Adrenal gland (tissue), 12 donors: ENCODE results near the gene ISG20L2. TPM values are rescaled to one million over a fixed set of nuclear protein-coding genes. Genes with fewer than 3 reads are reported as not detected.
A peak's percentile ranks its signal among the peaks of the same experiment; 100 is the strongest.

Source experiments
- DNase-seq, 7 donors: peaks; one replicate each; pipeline ENCODE4 v3.0.0-alpha.2; 2019 to 2020
- H3K27ac ChIP-seq, 5 donors: fragments of 200-600 bp; sonication (generic) in 4 of 5; 1 replicate in 3 of 5; 2 replicates in 2 of 5; pipeline versions ENCODE4 v1.5.1 to v1.8.0; 2016 to 2020; ENCODE audit warnings: mild to moderate bottlenecking in 1 of 5
- H3K27me3 ChIP-seq: fragments of 200-600 bp; 2 replicates; pipeline ENCODE4 v1.8.0; 2021
- H3K36me3 ChIP-seq, 2 donors: fragments of 200-600 bp; replicated peaks in 1 of 2; 1 replicate in 1 of 2; 2 replicates in 1 of 2; pipeline versions ENCODE4 v1.5.1 to v1.8.0; 2018 to 2022
- H3K4me1 ChIP-seq, 2 donors: fragments of 200-600 bp; replicated peaks in 1 of 2; 1 replicate in 1 of 2; 2 replicates in 1 of 2; pipeline versions ENCODE4 v1.5.1 to v1.8.0; 2018 to 2021
- H3K4me3 ChIP-seq, 4 donors: fragments of 200-600 bp; sonication (generic) in 3 of 4; one replicate each; pipeline ENCODE4 v1.5.1; 2016 to 2018
- H3K9me3 ChIP-seq, 3 donors: fragments of 200-600 bp; sonication (generic) in 1 of 3; replicated peaks in 1 of 3; 1 replicate in 2 of 3; 2 replicates in 1 of 3; pipeline versions ENCODE4 v1.5.1 to v1.8.0; 2016 to 2021
- CTCF ChIP-seq, 6 experiments: fragments of 450-650 bp in 4 of 6; fragments of 200-600 bp in 2 of 6; sonication (generic) in 1 of 6; IDR thresholded peaks; 1 replicate in 5 of 6; 2 replicates in 1 of 6; pipeline versions ENCODE4 v1.5.1 to v1.8.0; 2016 to 2021; ENCODE audit warnings: antibody characterized with exemption in 6 of 6, mild to moderate bottlenecking in 2 of 6, moderate library complexity in 1 of 6
- POLR2A ChIP-seq, 2 donors: fragments of 450-650 bp; IDR thresholded peaks; one replicate each; pipeline ENCODE4 v1.6.1; 2017; ENCODE audit warnings: antibody characterized with exemption in 2 of 2, mild to moderate bottlenecking in 2 of 2, moderate library complexity in 1 of 2
- WGBS, 4 donors: extraction: QIAGEN DNeasy Blood & Tissue Kit in 2 of 4; methylation state at CpG; one replicate each; pipeline versions ENCODE4 v1.1.5 to v1.1.7; 2013 to 2017; 5-methylcytosine and 5-hydroxymethylcytosine counted together
- intact Hi-C, 2 donors: fragments of 100-400 bp; cut with DNase I; formaldehyde crosslinking; loops; one replicate each; pipeline versions ENCODE4 v1.14.1 to v1.15.0; 2022 to 2023
- polyA plus RNA-seq, 3 donors: library from polyadenylated mRNA; stranded (reverse); fragments of 200-250 nt in 2 of 3; fragments of 350-450 nt in 1 of 3; fragmentation: Illumina TruSeq in 1 of 3; extraction: RNeasy Lipid Tissue Mini Kit (QIAGEN cat#74804) in 1 of 3; gene quantifications; one replicate each; pipeline ENCODE4 v1.2.3, GENCODE V29; 2013 to 2014
- total RNA-seq, 9 donors: library from RNA; depleted of rRNA in 4 of 9; stranded (reverse); fragments of >200 nt in 4 of 9; fragments of 120-200 nt in 1 of 9; fragmentation: NEBNext Ultra II Directional in 1 of 9; extraction: Animal tissue kit (Norgen Biotek cat#: 25700) in 1 of 9; gene quantifications; one replicate each; pipeline versions ENCODE4 v1.1.0 to v1.2.4, GENCODE V29; 2013 to 2023
- donor health status: healthy with polysubstance abuse.
- donor health status: Bipolar disorder and iron deficiency.
- donor health status: DM: yes; HTN: yes; CAD: no.
- donor health status: DM: no; HTN: no; CAD: no.
- donor health status: DM: no; HTN: no; CAD: no.
- donor health status: DM: yes; HTN: yes; CAD: no.

Gene ISG20L2
- total and polyA plus RNA-seq, 12 donors: 5.5 to 40.0 (median 18.3) TPM

- no peak for DNase-seq
- 67 to 76% (median 74%) methylated on average over 5 to 8 of the region's 8 CpGs for WGBS, 4 donors
- H3K27me3 ChIP-seq: peaks cover 35% of the 10 kb centered on the region
Measured at GRCh38 chr1:156681196-156681960, 47.2 kb downstream of the ISG20L2 start.

GRCh38 chr1:156680056-156680455 is 48.5 kb downstream of the ISG20L2 start:
- DNase-seq: no peak
- Histone ChIP-seq H3K4me3 (no peak overlapping the region), H3K36me3 (no peaks in the 10 kb centered on the region), H3K27ac (no peak overlapping the region), H3K27me3 (peaks cover 36% of the 10 kb centered on the region), H3K9me3 (no peaks in the 10 kb centered on the region), H3K4me1 (peaks cover 0 to 14% of the 10 kb centered on the region in 2 donors)
- no peak for TF ChIP-seq POLR2A (IDR thresholded peaks at IDR 0.05)
- TF ChIP-seq CTCF (IDR thresholded peaks at IDR 0.05): no peak
- intact Hi-C loops: no loop called here
- 39 to 69% (median 54%) methylated on average over 2 of the region's 2 CpGs for WGBS, 4 donors

More at GRCh38 chr1:156681196-156681960, 47.2 kb downstream of the ISG20L2 start:
- Histone ChIP-seq H3K36me3 (no peaks in the 10 kb centered on the region), H3K4me1 (peaks cover 0 to 14% of the 10 kb centered on the region in 2 donors), H3K4me3 (no peak overlapping the region), H3K9me3 (no peaks in the 10 kb centered on the region), H3K27ac (no peak overlapping the region)
- intact Hi-C loops: no loop called here
- TF ChIP-seq CTCF (IDR thresholded peaks at IDR 0.05) (no peak), POLR2A (IDR thresholded peaks at IDR 0.05) (no peak)

GRCh38 chr1:156677616-156678596 is 50.7 kb downstream of the ISG20L2 start:
- peak; percentile 48 to 75 (median 60) for DNase-seq
- Histone ChIP-seq H3K4me1 (peaks cover 0 to 14% of the 10 kb centered on the region in 2 donors), H3K27me3 (peaks cover 42% of the 10 kb centered on the region), H3K9me3 (no peaks in the 10 kb centered on the region), H3K4me3 (peak overlapping the region in 1 of 4 donors; percentile 35), H3K27ac (peak overlapping the region in 2 of 5 donors; percentile 49 to 54), H3K36me3 (no peaks in the 10 kb centered on the region)
- TF ChIP-seq POLR2A (IDR thresholded peaks at IDR 0.05) (no peak), CTCF (IDR thresholded peaks at IDR 0.05) (peak; percentile 73 to 96 (median 88))
- 1 to 4% (median 3%) methylated on average over 18 to 22 of the region's 22 CpGs for WGBS, 4 donors
- intact Hi-C loops: no loop called here
